ENCODE data around the gene COPS9.

The COPS9 gene

GRCh38 chr2:240165661-240166060 lies 29.6 kb upstream of the COPS9 start:
- no peak for DNase-seq

DNA sequence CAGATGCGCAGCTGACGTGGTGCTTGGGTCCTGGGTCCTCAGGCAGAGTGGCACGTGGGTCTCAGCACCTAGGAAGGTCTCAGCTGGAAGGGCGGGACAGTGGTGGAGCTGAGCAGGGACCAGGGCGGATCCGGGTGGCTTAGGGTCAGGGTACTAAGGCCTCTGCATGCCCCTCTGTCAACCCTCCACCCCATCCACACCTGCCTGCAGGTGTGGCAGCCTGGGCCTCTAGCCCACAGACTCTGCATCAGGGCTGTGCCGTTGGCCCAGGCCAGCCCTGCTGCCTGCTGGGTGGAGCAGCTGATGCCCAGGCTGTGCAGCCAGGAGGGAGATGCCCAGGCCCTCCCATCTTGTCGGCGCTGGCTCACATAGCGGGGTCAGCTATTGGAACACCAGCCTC lies 28.9 kb upstream of the COPS9 start:
- DNase-seq = no peak

- no peak for DNase-seq
Observed at GRCh38 chr2:240164586-240164985, 28.5 kb upstream of the COPS9 start.

GRCh38 chr2:240163844-240164574 lies 27.9 kb upstream of the COPS9 start:
- DNase-seq = no peak

DNA sequence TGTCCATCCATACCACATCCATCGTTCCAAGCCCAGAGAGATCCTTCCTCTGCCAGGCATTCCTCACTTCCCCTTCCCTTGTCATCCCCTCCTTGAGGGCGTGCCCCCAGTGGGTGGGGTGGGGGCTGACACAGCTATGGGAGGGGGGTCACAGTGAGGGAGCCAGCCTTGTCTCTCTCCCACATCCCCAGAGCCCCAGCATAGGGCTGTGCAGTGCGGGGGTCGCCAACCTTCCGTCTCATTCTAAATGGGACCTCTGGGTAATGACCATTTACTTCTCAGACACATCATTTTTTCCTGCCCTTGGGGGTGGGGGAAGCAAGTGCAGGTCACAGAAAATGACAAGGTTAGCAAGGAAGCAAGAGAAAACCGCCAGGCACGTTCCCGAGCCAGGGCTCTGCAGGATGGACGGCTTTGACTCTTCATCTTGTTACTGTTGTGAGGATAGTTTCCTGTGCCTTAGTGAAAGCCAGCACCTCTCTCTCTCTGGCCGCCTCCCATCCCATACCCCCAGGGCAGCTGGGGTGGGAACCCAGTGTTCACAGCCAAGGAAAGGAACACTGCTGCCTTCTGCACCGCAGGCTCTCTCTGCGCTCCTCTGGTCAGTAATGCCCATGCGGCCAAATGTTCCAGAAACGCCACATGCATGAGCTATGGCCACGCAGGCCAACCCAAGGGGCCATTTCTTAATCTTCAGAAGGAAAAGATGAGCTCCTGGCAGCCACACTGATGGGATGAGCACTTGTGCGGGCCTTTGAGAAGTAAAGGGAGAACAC lies 27.0 kb upstream of the COPS9 start:
- no peak for DNase-seq

DNA sequence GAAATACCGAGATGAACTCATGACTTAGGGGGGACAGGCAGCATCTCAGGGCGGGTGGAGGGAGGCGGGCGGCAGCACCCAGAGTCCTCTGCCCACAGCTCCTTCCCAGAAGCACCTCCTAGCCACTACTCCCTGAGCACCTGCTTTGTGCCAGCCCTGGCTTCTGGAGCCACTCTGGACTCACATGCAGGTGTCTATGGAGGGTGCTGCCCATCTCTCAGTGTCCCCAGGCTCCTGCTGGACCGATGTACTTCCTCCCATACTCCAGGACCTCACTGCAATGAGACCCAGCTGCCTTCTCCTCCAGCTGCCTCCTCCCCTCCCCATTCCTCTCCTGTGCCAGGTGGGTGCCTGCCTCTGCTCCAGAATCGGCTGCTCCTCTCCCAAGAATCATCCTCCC lies 26.4 kb upstream of the COPS9 start:
- DNase-seq = no peak

DNA sequence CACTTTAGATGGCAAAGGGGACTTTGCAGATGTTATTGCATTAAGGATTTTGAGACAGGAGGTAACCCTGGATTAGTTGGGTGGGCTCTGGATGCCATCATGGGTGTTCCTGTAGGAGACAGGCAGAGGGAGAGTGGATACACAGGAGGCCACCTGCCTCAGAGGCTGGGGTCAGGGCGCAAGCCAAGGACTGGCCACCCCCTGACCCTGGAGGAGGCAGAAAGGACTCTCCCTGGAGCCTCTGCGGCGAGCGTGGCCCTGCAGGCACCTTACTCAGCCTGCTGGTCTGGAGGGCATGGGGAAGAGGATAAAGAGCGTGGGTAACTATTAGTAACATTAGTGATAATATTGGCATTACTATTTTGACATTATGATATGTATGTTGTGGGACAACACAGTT lies 25.9 kb upstream of the COPS9 start:
- DNase-seq = no peak

DNA sequence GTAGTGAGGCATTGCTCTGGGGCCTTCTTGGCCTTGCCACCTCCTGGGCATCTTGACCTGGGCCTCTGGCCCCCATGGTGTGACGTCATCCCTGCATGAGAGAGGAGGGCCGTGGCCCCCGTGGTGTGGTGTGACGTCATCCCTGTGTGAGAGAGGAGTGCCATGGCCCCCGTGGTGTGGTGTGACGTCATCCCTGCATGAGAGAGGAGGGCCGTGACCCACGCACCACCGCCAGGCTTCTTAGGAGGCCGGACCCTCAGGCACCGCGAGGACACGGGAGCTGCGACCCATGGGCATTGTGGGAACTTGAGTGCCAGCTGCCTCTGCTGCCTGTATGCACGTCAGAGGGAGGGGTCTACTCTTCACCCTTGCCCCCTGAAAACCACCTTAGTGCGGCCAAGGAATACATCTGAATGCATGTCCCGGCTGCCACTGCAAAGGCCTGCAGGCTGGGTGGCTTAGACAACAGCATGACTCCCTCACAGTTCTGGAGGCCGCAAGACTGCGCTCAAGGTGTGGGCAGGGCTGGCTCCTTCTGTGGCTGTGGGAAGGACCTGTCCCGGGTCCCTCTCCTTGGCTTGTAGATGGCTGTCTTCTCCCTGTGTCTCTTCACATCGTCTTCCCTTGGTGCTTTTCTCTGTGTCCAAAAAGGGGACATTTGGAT lies 25.1 kb upstream of the COPS9 start:
- no peak for DNase-seq

- no peak for DNase-seq
Observed at GRCh38 chr2:240160291-240161086, 24.4 kb upstream of the COPS9 start.

DNA sequence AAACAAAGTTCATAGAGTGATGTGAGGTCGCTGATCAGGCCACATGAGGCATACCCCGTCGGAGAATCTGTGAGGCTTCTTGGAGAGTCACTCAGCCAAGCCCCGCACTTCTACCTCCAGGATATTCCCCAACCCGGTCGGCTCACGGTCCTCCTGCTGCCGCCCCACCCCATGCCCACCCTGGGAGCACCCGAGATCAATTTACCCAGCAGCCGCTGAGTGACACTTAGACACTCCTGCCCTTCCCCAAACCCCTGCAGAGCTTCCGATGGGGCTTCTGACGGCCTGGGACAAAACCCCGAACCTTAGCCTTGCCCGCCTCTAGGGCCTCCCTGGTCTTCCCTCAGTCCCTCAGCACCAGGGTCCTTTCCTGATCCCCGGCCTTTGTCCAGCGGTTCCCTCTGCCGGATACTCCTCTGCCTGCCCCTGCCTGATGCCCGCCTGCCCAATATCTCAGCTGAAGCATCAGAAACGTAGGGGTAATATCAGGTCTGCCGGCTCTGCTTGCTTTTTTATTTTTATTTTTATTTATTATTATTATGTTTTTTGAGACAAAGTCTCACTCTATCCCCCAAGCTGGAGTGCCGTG lies 23.2 kb upstream of the COPS9 start:
- DNase-seq = no peak

GRCh38 chr2:240157147-240157470 lies 21.0 kb upstream of the COPS9 start:
- no peak for DNase-seq

GRCh38 chr2:240156435-240157146 lies 20.5 kb upstream of the COPS9 start:
- no peak for DNase-seq

- DNase-seq = no peak
Observed at GRCh38 chr2:240155745-240156390, 19.8 kb upstream of the COPS9 start.

GRCh38 chr2:240155048-240155744 lies 19.1 kb upstream of the COPS9 start:
- DNase-seq = no peak

DNA sequence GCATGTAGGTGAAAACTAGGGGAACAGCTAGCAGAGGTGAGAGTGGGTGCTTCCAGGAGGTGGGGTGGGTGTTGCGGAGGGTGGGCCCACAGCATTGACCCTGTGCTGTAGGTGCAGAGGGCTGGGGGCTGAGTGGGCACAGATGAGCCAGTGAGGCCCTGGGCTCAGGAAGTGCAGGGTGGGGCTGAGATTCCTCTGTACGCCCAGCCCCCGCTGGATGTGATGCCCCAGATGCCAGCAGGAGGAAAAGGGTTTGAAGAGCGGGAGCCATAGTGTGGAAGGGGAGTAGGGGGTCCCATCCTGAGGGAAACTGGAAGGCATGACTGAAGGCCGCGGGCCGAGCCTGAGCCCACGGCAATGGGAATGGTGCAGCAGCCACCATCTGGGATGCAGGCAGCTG lies 18.5 kb upstream of the COPS9 start:
- DNase-seq = no peak

DNA sequence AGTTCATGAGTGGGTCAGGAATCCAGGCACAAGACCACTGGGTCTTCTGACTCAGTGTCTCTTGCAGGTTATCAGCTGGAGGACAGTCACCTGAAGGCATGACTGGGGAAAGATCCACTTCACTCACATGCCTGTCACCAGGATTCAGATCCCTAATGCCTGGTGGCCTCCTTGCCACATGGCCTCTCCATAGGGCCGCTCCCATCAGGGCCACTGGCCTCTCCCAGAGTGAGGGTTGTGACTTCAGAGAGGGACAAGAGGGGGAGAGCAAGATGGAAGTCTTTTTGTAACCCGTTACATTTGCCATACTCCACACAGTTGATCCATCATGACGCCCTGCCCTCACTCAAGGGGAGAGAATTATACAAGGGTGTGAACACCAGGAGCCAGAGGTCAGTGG lies 17.3 kb upstream of the COPS9 start:
- no peak for DNase-seq

- no peak for DNase-seq
Observed at GRCh38 chr2:240151477-240152031, 15.4 kb upstream of the COPS9 start.

DNA sequence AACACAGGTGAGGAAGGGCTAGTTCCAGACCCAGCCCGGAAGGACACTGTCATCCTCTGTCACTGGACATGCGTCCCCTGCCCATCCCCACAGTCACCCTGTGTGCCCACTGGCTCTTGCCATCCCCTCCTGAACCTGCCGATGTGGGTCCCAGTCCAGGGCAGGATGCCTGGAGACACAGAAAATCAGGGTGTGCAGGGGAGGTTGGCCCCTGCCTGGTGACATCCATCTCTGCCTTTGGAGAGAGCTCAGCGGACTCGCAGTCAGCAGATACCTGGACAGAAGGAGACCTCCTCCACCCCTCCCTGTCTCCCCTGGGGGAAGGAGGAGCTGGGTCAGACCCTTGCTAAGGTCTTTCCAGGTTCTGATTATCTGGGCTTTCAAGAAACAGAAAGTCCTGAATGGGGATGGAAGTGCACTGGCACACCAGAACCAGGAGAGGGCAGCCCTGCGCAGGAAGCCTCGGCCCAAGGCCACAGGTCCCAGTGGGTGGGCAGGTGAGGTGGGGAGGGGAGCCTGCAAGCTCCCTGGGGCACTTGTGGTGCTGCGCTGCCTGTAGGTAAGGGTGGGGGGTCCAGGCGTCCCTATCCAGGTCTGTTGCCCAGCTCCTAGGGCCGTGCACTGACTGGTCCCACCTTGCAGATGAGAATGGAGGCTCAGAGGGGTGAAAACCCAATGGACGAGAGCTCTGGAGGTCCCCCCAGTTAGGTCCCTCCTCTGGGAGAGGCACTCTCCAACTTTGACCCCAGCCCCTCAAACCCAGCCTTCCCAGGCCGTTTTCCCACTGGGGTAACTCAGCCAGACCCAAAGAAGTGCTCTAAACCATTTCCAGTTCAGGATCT lies 14.1 kb upstream of the COPS9 start:
- no peak for DNase-seq

DNA sequence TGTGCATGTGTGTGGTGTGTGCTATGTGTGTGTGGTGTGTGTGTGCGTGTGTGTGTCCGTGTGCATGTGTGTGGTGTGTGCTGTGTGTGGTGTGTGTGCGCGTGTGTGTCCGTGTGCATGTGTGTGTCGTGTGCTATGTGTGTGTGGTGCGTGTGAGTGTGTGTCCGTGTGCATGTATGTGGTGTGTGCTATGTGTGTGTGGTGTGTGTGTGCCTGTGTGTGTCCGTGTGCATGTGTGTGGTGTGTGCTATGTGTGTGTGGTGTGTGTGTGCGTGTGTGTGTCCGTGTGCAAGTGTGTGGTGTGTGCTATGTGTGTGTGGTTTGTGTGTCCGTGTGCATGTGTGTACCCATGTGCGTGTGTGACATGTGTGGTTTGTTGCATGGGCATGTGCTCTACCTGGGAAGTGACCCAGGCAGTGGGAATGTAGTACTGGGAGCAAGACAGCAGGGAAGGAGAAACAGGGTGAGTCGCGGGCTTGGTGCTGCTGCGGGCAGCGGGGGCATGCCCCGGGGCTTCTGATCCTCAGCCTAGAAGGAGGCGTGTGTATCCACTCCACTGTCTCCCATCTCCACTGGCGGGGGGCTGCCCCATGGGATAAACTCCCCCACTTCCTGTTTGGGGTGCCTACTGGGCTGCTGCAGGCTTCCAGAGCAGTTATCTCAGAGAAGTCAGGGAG lies 11.9 kb upstream of the COPS9 start:
- no peak for DNase-seq
